ENCODE measurements around the gene PLD2.

PLD2 gene

GRCh38 chr17:4833941-4834680, 27.2 kb downstream of the PLD2 start:
- no peak for DNase-seq (ENCODE audit: low read depth in 2 of 2)

GRCh38 chr17:4834681-4835020, 27.7 kb downstream of the PLD2 start:
- DNase-seq (ENCODE audit: low read depth in 2 of 2), result no peak

GRCh38 chr17:4836221-4836620, 29.3 kb downstream of the PLD2 start:
- no peak for DNase-seq (ENCODE audit: low read depth in 2 of 2)

- DNase-seq (ENCODE audit: low read depth in 2 of 2), result no peak
These were observed 30.7 kb downstream of the PLD2 start for GRCh38 chr17:4837471-4838308.

- DNase-seq (ENCODE audit: low read depth in 2 of 2), result no peak
These were observed 31.4 kb downstream of the PLD2 start for GRCh38 chr17:4838309-4838785.

GRCh38 chr17:4839221-4839620, 32.3 kb downstream of the PLD2 start:
- DNase-seq (ENCODE audit: low read depth in 2 of 2), result no peak

- DNase-seq (ENCODE audit: low read depth in 2 of 2), result no peak
These were observed 33.3 kb downstream of the PLD2 start for GRCh38 chr17:4839965-4840892.

GRCh38 chr17:4840893-4841242, 33.9 kb downstream of the PLD2 start:
- no peak for DNase-seq (ENCODE audit: low read depth in 2 of 2)

GRCh38 chr17:4842376-4842775, 35.4 kb downstream of the PLD2 start:
- DNase-seq (ENCODE audit: low read depth in 2 of 2), result no peak

GRCh38 chr17:4843321-4844000, 36.5 kb downstream of the PLD2 start:
- no peak for DNase-seq (ENCODE audit: low read depth in 2 of 2)

- DNase-seq (ENCODE audit: low read depth in 2 of 2), result no peak
These were observed 38.2 kb downstream of the PLD2 start for GRCh38 chr17:4845118-4845517.

- no peak for DNase-seq (ENCODE audit: low read depth in 2 of 2)
These were observed 39.9 kb downstream of the PLD2 start for GRCh38 chr17:4846635-4847390.

- no peak for DNase-seq (ENCODE audit: low read depth in 2 of 2)
These were observed 42.1 kb downstream of the PLD2 start for GRCh38 chr17:4849011-4849536.

GRCh38 chr17:4850246-4850645, 43.3 kb downstream of the PLD2 start:
- no peak for DNase-seq (ENCODE audit: low read depth in 2 of 2)

GRCh38 chr17:4851084-4851483, 44.1 kb downstream of the PLD2 start:
- no peak for DNase-seq (ENCODE audit: low read depth in 2 of 2)

GRCh38 chr17:4852567-4853207, 45.7 kb downstream of the PLD2 start:
- no peak for DNase-seq (ENCODE audit: low read depth in 2 of 2)

- DNase-seq (ENCODE audit: low read depth in 2 of 2), result no peak
These were observed 46.3 kb downstream of the PLD2 start for GRCh38 chr17:4853208-4853671.

- DNase-seq (ENCODE audit: low read depth in 2 of 2), result no peak
These were observed 47.2 kb downstream of the PLD2 start for GRCh38 chr17:4854111-4854681.

GRCh38 chr17:4856271-4856936, 49.5 kb downstream of the PLD2 start:
- no peak for DNase-seq (ENCODE audit: low read depth in 2 of 2)

All from stimulated activated CD8-positive, alpha-beta memory T cell treated with anti-CD3 and anti-CD28 coated beads, Interleukin-2, amount 100 ng/mL, for 1 hour (primary cell).